GM19395 (cell line): ENCODE results near the gene FSTL4.

Experiments used
- ATAC-seq: cut with Tn5 transposase; IDR thresholded peaks from one replicate; pipeline ENCODE4 v1.9.1; 2021; ENCODE audit warnings: mild to moderate bottlenecking, moderate library complexity; ENCODE audit not compliant: unreplicated experiment

FSTL4 gene

GRCh38 chr5:133155326-133155969 lies 456.9 kb downstream of the FSTL4 start:
- ATAC-seq: no peak

GRCh38 chr5:133154274-133155075 lies 457.9 kb downstream of the FSTL4 start:
- ATAC-seq: no peak

- ATAC-seq: no peak
Observed at GRCh38 chr5:133150909-133151544, 461.3 kb downstream of the FSTL4 start.

GRCh38 chr5:133149345-133149744 lies 463.0 kb downstream of the FSTL4 start:
- ATAC-seq: no peak

- ATAC-seq: no peak
Observed at GRCh38 chr5:133147815-133148567, 464.4 kb downstream of the FSTL4 start.

- ATAC-seq: no peak
Observed at GRCh38 chr5:133147411-133147810, 464.9 kb downstream of the FSTL4 start.
